ENCODE results near the gene TP63.
"Not testable (repeated sequence)": the region's sequence is repeated elsewhere in the genome, so short reads cannot be mapped to it uniquely, and the experiment has no call there.

Gene TP63

GRCh38 chr3:189721873-189722665 lies 90.9 kb downstream of the TP63 start:
- DNase-seq (ENCODE audit: low read depth in 1 of 2, low spot score in 1 of 2) = no peak

- no peak for DNase-seq (ENCODE audit: low read depth in 1 of 2, low spot score in 1 of 2)
Measured at GRCh38 chr3:189724356-189724755, 93.2 kb downstream of the TP63 start.

GRCh38 chr3:189726277-189726676 lies 95.1 kb downstream of the TP63 start:
- DNase-seq (ENCODE audit: low read depth in 1 of 2, low spot score in 1 of 2) = no peak

GRCh38 chr3:189727158-189727557 lies 96.0 kb downstream of the TP63 start:
- DNase-seq (ENCODE audit: low read depth in 1 of 2, low spot score in 1 of 2) = no peak

- DNase-seq (ENCODE audit: low read depth in 1 of 2, low spot score in 1 of 2) = no peak
Measured at GRCh38 chr3:189727898-189728297, 96.7 kb downstream of the TP63 start.

GRCh38 chr3:189728915-189729314 lies 97.7 kb downstream of the TP63 start:
- no peak for DNase-seq (ENCODE audit: low read depth in 1 of 2, low spot score in 1 of 2)

GRCh38 chr3:189734061-189734460 lies 102.9 kb downstream of the TP63 start:
- no peak for DNase-seq (ENCODE audit: low read depth in 1 of 2, low spot score in 1 of 2)

GRCh38 chr3:189735913-189736312 lies 104.7 kb downstream of the TP63 start:
- no peak for DNase-seq (ENCODE audit: low read depth in 1 of 2, low spot score in 1 of 2)

GRCh38 chr3:189737071-189737470 lies 105.9 kb downstream of the TP63 start:
- no peak for DNase-seq (ENCODE audit: low read depth in 1 of 2, low spot score in 1 of 2)

- no peak for DNase-seq (ENCODE audit: low read depth in 1 of 2, low spot score in 1 of 2)
Measured at GRCh38 chr3:189737619-189738018, 106.4 kb downstream of the TP63 start.

GRCh38 chr3:189739378-189739777 lies 108.2 kb downstream of the TP63 start:
- no peak for DNase-seq (ENCODE audit: low read depth in 1 of 2, low spot score in 1 of 2)

GRCh38 chr3:189740156-189740555 lies 109.0 kb downstream of the TP63 start:
- DNase-seq (ENCODE audit: low read depth in 1 of 2, low spot score in 1 of 2) = no peak

- DNase-seq (ENCODE audit: low read depth in 1 of 2, low spot score in 1 of 2) = no peak
Measured at GRCh38 chr3:189744235-189744634, 113.0 kb downstream of the TP63 start.

GRCh38 chr3:189745622-189746021 lies 114.4 kb downstream of the TP63 start:
- DNase-seq (ENCODE audit: low read depth in 1 of 2, low spot score in 1 of 2) = no peak

GRCh38 chr3:189748046-189748445 lies 116.9 kb downstream of the TP63 start:
- no peak for DNase-seq (ENCODE audit: low read depth in 1 of 2, low spot score in 1 of 2)

- not testable (repeated sequence) for DNase-seq (ENCODE audit: low read depth in 1 of 2, low spot score in 1 of 2)
Measured at GRCh38 chr3:189750972-189751371, 119.8 kb downstream of the TP63 start.

GRCh38 chr3:189754356-189754755 lies 123.2 kb downstream of the TP63 start:
- no peak for DNase-seq (ENCODE audit: low read depth in 1 of 2, low spot score in 1 of 2)

- DNase-seq (ENCODE audit: low read depth in 1 of 2, low spot score in 1 of 2) = no peak
Measured at GRCh38 chr3:189756582-189757078, 125.4 kb downstream of the TP63 start.

- no peak for DNase-seq (ENCODE audit: low read depth in 1 of 2, low spot score in 1 of 2)
Measured at GRCh38 chr3:189758186-189758585, 127.0 kb downstream of the TP63 start.

GRCh38 chr3:189766416-189766815 lies 135.2 kb downstream of the TP63 start:
- DNase-seq (ENCODE audit: low read depth in 1 of 2, low spot score in 1 of 2) = no peak

- DNase-seq (ENCODE audit: low read depth in 1 of 2, low spot score in 1 of 2) = no peak
Measured at GRCh38 chr3:189771842-189772450, 140.8 kb downstream of the TP63 start.

GRCh38 chr3:189772584-189772983 lies 141.4 kb downstream of the TP63 start:
- DNase-seq (ENCODE audit: low read depth in 1 of 2, low spot score in 1 of 2) = no peak

GRCh38 chr3:189773056-189773455 lies 141.9 kb downstream of the TP63 start:
- DNase-seq (ENCODE audit: low read depth in 1 of 2, low spot score in 1 of 2) = no peak

Measured in activated T-helper 1 cell treated with anti-CD3 and anti-CD28 coated beads, Interleukin-2, amount 50 U/mL, for 16 hours (primary cell).